ELR (cell line): Measurements from ENCODE around the gene ENO3.

Source experiments
- DNase-seq: peaks from one replicate; pipeline ENCODE4 v3.0.0-alpha.2; 2015; ENCODE audit warnings: low read depth

The ENO3 gene

DNA sequence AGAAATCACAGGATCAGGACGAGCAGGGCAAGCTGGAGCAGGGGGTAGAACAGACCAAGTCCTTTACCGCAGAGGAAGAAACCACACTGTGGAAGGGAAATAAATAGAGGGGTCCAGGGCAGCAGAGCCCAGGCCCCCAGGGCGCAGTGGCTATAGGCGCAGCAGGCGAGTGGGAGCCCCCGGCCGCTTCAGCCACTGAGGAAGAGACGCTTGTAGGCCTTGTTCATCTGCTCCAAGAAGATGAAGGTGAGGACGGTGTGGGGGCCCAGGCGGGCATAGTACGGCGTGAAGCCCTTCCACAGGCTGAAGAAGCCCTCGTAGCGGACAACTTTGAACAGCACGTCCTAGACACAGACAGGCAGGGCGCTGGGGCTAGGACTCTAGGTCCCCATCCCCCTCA lies 13.4 kb upstream of the ENO3 start:
- DNase-seq = no peak

DNA sequence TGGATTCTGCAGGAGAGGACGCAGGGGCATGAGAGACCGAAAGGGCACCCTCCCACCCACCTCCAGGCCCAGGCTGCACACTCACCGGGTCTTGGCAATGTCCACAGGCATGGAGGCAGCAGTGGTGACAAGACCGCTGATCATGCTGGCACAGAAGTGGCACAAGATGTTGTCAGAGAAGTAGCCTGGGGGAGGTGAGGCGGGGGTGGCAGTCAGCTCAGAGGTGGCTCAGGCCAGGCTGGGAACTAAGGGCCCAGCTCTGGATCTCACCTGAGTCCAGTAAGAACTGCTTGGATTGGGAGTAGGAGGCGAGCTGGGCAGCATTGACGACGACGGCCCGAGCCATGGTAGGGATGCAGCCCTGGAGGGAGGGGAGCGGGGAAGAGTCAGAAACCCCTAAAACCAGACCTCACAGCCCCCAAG lies 12.8 kb upstream of the ENO3 start:
- DNase-seq = no peak

DNA sequence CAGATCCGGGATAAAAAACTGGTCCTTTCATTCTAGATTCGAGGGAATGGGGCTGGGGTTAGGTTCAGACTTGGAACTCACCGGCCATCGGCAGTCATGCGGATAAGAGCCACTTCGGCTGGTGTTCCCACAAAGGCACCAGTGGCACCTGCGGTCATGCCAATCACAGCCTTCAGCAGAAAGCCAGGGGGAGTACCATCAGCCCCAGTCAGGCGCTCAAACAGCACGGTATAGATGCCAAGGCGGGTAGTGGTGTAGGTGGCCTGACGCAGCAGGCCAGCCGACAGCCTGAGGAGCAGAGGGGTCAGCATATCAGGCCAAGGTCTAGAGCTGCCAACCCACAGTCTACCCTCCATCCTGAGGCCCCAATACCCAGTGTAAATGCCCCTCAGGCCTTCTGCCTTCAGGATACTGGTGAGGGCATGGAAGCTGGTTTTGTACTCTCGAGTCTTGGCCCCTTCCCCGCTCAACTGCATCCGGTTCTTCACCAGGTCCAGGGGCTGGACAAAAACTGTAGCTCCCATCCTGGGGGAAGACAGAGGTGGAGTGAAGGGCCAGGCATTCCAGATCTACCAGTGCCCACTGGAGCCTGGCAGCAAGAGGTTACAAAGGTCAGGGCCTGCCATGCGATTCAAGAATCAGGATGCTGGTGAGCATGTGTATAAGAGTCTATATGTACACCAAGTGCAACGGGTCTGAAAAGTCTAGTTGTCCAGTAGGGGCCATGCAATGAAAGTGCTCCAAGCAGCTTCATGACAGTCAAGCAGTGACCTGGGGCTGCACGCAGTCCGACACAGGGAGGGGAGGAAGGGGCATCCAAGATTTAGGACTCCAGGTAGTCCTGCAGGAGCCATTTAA lies 12.0 kb upstream of the ENO3 start:
- DNase-seq = peak; percentile 44

DNA sequence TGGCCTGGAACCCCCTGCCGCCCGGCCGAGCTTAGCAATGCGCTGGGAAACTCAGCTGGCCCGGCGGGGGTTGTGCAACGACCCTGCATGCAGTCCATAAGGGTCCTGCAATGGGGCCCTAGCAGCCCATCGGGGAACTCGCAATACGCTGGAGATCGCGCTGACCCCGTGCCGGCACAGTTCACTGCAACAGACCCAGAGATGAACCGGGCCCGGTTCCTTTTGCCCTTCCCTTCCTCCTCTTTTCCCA lies 11.4 kb upstream of the ENO3 start:
- no peak for DNase-seq

DNA sequence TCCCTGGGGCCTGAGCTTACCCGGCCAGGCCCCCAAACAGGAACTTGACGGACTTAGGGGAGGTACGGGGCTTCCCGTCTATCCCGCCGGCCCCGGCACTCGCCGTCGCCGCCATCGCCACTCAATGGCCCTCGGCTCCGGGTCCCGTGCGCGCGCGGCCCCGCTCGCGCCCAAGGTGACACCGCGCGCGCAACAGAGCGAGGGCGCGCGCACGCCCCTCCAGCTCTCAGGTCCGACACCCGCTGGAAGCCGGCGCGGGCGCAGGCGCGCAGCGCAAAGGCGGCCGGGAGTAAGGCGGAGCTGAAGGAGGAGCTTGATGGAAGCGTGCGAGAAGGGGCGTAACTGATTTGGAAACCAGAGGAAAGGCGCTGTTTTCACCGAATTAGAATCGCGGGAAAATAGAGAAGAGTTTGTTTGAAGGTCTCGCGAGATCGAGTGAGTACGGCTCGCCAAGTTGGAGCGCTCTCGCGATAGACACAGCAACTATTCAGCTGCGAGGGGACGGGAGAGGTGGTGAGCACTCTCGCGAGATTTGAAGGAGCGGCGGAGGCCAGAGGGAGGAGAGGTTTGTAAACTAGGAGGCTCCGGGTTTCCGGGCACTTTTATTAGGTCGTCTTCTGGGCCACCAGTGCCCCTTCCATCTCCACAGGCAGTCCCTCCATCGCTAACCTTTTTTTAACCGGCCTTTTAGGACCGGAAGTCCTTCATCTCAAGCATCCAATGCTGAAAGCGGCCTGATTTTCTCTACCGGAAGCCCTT lies 10.9 kb upstream of the ENO3 start, which contains the start of the genes RNF167 and SLC25A11:
Gene RNF167 (plus strand): TSS at position 473 of the 759 bp plus-strand sequence. CDS start 642 bp downstream, outside the sequence.
Gene SLC25A11 (minus strand): TSS at position 251 of the 759 bp plus-strand sequence. CDS start 136 bp downstream, at position 115.
- DNase-seq = peak; percentile 100

DNA sequence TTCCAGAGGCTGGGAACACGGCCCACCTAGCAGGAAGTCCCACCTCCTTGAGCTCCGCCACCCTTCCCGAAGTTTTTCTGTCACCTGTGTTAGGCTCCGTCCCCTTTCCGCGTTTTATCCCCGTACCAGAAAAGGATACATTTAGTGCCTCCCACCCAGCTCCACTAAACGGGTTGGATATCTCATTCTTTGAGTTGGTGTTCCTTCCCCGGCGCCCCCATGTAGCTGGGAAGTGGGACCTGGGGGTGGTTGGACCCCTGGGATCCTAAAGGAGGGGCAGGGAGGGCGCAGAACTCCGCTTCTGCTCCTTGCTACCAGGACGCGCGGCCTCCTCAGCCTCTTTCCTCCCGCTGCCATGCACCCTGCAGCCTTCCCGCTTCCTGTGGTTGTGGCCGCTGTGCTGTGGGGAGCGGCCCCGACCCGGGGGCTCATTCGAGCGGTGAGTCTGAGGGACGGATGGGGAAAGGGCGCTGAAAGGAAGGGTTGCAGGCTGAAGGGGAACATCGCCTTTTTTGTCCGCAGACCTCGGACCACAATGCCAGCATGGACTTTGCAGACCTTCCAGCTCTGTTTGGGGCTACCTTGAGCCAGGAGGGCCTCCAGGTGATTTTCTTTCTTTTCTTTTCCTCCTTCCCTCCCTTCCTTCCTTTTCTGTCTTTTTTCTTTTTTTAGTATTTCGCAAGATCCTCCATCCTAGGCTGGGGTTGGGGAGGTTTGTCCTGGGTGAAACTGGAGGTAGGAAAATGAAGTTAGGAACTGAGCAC lies 10.2 kb upstream of the ENO3 start:
- peak; percentile 51 for DNase-seq

DNA sequence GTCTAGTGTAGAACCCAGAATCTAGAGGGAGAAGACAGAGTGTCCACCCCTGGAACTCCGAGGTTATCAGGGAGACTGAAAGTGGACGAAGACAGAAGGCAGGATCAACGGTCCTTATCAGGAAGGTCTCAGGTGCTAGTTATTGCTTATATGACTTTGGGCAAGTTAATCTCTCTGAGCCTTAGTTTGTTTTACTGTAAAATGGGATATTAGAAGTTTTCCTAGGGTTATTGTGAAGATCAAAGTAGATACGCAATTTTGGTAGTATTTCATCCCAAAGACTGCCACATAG lies 9.7 kb upstream of the ENO3 start:
- no peak for DNase-seq

DNA sequence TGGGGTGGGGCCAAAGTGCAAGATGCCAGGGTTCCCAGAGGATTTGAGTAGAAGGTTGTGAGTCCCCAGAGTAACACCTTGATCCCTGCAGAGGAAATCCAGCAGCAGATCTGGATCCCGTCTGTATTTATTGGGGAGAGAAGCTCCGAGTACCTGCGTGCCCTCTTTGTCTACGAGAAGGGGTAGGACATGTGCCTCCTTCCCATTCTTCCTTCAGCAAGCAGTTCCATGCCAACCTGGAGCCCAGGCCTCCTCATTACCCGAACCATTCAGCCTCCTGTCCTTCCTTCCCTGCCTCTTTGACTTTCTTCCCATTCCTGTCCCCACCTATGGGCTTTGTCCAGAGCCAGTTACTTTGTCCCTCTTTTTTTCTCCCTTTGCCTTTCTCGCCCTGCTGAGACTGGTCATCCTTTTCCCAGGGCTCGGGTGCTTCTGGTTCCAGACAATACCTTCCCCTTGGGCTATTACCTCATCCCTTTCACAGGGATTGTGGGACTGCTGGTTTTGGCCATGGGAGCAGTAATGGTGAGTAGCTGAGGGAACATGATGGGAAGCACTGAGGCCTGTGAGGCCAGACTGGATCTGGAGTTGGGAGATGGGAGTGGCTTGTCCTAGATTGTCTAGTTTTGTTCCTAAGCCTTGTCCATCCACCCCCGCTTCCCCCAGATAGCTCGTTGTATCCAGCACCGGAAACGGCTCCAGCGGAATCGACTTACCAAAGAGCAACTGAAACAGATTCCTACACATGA lies 8.0 kb upstream of the ENO3 start:
- no peak for DNase-seq

DNA sequence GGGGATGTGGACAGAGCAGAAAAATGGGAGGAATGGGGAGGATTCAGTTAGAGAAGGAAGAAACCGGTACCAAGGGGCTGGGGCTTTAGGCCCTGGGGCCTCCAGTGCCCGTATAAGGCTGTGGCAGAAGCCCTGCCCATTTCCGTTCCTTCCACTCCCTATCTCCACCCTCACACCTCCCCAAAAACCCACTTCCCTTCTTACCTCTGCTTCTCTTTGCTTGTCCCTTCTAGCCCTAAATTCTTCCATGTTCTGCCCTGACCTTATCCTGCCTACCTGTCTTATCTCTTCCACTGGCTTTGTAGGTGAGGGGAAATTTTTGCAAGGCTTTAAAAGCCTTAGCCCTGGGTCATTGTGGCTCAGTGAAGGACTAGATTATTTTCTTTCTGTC lies 6.8 kb upstream of the ENO3 start:
- DNase-seq = no peak

DNA sequence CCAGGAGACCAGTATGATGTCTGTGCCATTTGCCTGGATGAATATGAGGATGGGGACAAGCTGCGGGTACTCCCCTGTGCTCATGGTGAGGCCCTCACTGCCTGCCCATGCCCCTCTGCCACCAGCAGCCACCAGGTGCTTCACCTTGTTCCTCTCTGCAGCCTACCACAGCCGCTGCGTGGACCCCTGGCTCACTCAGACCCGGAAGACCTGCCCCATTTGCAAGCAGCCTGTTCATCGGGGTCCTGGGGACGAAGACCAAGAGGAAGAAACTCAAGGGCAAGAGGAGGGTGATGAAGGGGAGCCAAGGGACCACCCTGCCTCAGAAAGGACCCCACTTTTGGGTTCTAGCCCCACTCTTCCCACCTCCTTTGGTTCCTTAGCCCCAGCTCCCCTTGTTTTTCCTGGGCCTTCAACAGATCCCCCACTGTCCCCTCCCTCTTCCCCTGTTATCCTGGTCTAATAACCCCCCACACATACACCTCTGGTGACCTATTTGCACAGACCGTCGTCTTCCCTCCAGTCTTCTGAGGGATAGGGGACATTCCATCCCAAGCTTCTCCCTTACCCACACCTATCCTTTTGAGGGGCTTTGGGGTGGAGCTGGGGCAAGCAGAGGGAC lies 6.3 kb upstream of the ENO3 start:
- DNase-seq = no peak

DNA sequence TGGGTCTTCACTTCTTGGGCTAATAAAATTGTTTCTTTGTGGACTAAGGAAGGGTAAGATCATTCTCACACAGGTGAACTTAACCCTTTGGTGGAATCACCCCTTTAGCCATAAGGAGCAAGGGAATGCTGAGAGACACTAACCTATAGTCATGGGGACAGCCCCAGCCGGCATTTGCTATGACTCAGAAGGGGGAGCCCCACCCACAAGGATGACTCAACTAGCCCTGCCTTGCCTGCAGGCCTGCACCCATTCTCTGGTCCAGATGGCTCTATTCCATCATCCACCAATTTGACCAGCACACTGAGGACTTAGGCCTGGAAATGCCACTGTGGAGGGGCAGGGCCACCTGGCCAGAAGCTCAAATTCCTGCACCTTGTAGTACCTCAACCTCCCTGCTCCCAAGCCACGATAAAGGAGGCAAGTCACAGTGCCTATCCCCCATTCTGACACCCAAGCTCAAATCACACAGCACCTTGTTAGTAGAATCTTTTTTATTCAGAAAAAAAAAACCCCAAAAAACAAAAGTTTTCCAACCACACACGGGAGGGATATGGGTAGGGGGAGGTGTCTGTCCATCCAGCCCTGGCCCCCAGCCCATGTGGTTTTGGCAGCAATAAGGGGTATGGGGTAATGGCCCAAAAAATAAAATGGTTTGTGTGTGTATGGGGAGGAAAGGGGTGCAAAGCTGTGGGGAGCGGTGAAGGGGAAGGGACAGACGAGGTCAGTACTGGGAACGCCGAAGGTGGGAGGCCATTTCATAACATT lies 5.6 kb upstream of the ENO3 start:
- DNase-seq = peak; percentile 98

DNA sequence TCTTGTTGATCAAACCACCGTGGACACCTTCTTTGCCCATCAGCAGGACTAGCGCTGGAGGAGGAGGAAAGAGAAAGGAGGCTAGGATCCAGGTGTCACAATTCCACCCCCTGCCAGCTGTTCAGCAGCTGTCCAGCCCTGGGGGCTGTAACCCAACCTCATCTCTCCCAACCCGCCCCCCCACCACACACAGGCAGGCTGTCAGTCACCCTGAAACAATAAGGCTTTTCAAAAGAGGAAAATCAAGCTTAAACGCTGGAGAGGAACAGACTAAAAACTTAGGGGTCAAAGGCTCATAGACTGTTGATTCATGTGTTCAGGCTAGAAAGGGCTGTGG lies 5.0 kb upstream of the ENO3 start:
- DNase-seq = peak; percentile 44

DNA sequence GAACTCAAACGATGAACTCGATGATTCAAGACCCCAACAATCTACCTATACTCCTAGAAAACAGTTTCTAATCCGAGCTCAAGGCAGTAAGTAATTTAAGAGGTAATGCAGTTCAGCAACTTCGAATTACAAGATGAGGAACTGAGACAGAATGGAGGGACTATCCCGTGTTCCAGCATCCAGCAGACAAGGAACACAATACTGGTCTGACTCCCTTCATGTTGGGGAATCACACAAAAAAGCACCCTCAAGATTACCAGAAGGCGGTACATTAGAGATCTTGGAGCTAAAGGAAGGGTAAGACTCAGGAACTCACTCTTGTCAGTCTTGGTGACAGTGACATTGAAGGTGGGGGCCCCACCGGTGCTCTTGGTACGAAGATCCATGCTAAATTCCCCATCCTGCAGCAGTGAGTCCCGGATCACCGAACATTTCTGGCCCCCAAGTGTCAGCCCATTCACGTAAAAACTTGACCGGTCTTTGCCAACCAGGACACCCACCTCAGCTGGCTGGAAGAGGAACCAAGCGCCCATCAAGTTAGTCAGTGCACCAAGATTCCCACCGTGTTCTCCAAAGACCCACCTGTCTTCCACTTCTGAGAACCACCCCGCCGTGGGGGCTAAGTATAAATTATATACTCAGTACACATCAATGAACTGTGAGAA lies 4.5 kb upstream of the ENO3 start:
- DNase-seq = no peak

DNA sequence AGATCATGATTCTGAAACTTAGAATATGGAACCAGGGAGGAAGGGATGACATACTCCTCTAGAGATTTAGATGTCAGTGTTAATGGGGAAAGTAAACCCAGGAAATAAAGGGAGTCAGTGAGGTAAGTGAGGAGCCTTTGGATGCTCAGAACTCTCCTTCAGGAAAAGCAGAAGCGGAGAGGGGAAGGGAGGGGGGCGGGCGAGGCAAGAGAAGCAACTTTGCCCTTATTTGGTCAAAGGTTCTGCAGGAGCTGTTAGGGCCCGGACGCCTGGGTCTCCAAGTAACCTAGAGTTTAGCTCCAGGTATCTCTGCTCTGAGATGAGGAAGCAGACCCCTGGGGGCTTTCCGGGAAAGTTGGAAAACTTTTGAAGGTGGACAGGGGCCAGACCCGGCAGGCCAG lies 3.9 kb upstream of the ENO3 start:
- peak; percentile 29 for DNase-seq

DNA sequence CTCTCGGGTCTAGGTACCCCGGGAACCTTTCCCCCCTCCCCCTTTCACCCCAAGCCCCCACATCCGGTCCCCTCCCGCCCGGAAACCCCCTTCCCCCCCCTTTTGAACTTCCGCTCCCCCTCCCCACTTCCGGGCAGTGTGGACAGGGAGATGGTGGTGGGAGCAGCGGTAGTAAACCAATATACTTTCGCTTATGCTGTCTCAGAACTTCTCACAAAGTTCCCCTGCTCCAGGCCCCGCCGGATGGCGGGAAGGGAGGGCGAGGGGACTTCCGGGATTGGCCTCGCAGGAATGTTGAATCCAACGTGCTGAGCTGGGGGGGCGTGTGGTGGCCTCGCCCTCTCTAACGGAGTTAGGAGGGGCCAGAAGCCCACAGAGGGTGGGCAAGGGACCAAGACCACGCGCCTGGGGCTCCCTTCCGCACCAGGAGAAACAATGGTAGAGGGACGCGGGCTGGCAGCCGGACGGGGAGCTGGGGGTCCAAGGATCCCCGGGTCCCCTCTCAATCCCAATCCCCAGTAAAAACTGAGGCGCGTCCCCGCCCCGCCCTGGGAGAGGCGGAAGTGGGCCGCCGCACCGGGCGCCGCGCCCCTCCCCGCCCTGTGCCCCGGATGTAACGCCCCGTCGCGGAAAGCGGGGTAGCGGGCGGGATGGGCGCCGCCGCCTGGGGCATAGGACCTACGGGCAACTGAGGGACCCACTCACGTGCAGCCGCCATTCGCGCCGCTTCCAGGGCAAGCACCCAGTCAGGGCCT lies 3.3 kb upstream of the ENO3 start:
- peak; percentile 74 for DNase-seq

DNA sequence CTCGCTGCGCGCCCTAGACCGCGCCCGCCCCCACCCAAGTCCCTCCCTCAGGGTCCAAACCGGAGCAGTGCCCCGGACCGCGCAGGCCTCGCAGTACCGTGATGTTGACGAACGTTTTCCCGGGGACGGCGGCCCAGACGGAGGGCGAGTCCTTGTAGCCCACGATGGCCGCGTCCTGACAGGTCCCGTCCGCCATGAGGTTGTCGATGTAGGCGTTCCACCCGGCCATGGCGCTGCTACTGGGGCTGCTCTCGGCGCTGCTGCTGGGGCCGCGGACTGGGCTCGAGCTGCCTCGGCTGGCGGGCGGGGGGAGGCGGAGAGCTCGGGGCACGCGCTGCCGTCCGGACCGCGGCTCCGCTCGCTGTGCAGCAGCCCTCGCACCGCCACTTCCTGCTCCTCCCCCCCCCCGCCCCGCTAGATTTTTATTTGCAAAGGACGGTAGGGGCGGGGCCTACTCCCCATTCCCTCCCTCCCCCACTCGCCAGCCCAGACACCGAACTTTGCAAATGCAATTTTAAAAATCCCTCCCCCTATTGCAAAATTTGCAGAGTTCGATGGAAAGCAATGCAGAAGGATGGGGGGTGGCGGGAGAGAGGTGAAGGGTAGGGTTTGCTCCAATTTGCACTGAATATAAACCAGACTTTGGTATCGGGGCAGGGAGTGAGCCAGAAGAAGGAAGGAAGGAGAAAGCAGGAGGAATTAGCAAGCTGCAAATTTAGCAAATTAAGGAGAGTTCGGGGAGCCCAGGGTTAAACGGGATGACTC lies 2.6 kb upstream of the ENO3 start, which contains the start of gene PFN1:
Gene PFN1 (minus strand): TSS at position 365 of the 765 bp plus-strand sequence. CDS start 136 bp downstream, at position 229.
- DNase-seq = peak; percentile 94

DNA sequence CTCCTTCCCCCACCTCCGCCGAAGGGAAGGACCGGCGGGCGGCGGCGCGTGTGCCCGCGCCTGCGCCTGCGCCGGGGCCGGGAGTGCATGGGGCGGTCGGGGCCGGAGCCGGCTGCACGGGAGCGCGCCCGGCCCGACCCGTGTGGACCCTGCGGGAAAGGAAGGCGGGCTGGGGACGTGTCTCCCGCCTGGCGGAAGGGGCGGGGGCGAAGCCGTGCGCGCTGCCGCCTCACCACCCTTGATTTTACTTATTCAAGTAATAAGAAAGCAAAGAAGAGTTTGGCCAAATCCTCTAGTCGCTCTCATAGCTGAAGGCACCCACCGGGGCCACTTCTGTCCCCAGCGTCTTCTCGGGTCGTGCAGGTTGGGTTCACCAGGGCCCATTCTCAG lies 2.0 kb upstream of the ENO3 start:
- DNase-seq = peak; percentile 91

DNA sequence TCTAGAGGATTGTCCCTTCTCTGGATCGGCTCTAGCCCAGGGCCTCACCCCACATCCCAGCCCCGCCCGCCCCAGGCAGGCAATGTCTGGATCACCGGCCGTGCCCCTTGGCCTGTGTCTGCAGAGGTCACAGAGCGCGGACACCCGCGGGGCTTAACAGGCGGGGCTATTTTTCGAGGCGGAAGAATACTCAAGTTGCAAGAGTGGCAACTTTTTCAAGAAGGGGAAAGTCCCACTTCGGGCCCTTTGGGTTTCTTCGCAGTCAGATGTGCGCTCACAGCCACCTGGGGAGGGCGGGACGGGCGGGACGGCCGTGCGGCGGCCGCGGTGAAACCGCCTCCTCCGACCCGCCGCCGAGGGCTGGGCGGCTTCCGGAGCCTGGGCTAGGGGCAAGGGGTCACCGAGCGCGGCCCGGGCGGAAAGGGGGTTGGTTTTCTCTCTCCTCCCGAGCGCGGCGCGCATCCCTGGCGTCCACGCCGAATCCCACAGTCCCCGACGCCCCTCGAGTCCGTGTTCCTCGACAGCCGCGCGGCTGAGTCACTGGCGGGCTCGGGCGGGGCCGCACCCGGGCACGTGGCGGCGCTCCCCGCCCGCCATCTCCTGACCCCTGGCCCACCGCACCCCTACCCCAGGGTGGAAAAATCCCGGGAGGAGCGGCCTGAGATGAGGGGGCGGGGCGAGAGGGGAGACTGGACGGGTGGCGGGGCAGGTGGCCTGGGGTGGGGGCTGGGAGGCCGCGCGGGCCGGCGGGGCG lies 1.4 kb upstream of the ENO3 start:
- DNase-seq = peak; percentile 79
